SK-MEL-5 (cell line): ENCODE measurements around the gene TEAD1. TPM values are rescaled to one million over a fixed set of nuclear protein-coding genes. Genes with fewer than 3 reads are reported as not detected.

Experiments used
- DNase-seq: peaks from one replicate; pipeline ENCODE4 v3.0.0-alpha.2; 2016; ENCODE audit warnings: low read depth, low spot score
- in situ Hi-C: cut with HindIII; loops from 2 replicates; pipeline ENCODE4 v1.10.0; 2016; ENCODE audit warnings: low sequenced_read_pairs, high pct_unique_total_duplicates, low pct_unique_long_range_greater_than_20kb
- total RNA-seq: library from RNA; depleted of rRNA; stranded (reverse); fragments of >200 nt; shearing (Covaris generic); gene quantifications from 2 replicates; pipeline ENCODE4 v1.2.3, GENCODE V29; 2014

Gene TEAD1
- total RNA-seq, 1 experiment from 2014 or later: 55.0 TPM

DNA sequence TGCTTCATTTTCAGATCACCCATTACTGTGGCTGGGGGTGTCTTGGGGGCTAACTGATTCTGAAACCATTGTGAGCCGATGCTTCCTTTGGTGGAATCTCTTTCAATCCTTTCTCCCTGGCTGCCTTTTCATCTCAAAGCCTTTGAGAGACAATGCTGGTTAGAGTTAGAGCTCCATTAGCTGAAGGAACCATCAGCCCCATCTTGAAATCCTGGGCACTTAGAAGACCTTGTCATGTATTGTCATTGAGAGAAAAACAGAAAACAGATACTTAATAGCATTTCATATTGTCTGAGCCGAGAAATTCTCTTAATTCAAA lies 6.7 kb downstream of the TEAD1 start:
- no peak for DNase-seq
- in situ Hi-C loops: no loop called here

DNA sequence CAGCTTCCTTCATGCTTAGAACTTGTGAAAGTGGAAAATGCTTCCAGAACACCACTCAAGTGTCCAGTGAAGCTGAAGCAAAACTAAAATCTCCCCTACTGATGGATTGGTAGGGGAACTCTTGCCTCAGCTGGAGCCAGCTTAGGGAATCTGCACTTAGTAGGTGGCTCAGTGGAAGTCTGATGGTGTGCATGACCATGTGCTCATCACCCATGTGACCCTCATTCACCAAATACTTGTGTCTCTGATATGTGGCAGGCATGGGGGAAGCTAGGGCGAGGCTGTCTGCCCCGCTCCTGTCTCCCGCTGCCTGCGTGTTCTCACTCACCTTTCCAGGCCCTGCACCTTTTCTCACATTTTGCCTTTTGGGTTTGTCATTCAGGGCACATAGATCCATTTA lies 7.2 kb downstream of the TEAD1 start:
- no peak for DNase-seq
- in situ Hi-C loops: no loop called here

DNA sequence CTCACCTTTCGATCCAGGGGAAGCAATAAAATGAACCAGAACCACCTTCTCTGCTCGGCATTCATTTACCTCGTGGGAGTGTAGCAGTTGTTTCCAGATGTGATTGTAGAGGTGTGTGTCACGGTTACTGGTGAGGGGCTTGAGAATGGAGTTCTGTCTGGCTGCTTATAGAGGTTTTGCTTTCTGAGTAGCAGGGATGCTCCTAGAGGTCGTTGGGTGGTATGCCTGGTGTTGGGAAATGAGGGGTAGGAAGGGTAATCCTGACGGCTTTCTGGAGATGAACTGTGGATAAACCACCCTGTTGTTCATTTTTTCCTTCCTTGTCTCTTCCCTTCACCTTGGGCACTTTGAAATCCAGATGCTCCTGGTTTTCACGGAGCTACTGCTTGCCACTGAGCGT lies 8.1 kb downstream of the TEAD1 start:
- in situ Hi-C loops: no loop called here
- DNase-seq: no peak

DNA sequence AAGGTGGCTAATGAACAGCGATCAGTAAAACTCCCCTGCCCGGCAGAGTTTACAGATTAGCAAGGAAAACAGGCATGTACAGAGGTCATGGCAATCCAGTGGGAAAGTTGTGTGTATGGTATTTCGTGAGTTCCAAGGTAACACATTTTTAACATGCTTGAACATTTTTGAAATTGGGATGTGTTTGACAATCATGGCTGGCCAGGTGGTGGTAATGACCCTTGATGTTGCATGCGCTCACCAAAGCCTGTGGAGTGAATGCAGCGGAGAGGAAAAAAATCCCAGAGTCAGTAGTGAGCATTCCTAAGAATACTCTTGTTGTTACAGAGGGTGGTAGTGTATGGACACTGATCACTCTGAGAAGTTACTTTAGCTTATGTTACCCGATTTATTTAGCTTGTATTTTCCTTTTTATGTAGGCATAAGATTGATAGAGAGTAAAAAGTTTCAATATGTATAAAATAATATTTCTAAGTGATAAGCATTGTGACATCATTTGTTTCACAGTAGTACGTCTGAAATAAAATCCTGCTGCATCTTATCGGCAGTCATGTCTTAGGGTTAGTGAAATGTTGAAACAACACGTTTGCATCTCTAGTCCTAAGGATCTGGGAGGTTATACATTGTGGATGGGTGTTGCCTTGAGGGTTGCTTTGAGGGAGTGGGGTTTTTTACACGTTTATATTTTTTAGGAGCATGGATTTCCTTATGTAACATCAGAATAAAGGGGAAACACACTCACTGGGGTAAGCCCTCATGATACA lies 8.7 kb downstream of the TEAD1 start:
- DNase-seq: no peak
- in situ Hi-C loops: no loop called here

DNA sequence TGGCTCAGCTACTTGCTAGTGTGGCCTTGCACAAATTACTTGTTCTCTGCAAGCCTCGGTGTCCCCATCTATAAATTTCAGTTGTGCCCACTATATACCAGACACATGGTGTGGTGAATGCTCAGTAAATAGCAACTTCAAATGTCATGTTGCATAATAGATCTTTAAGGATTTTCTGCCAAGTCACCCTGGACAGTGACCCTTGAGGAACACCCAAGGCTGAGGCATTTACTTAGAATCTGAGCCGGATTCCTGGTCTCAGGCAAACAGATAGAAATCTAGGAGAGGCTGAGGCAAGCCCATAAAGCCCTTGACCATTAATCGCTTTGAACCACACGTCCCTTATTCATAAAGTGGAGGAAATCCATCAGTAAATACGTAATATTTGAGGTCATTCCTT lies 9.7 kb downstream of the TEAD1 start:
- DNase-seq: no peak
- in situ Hi-C loops: no loop called here

DNA sequence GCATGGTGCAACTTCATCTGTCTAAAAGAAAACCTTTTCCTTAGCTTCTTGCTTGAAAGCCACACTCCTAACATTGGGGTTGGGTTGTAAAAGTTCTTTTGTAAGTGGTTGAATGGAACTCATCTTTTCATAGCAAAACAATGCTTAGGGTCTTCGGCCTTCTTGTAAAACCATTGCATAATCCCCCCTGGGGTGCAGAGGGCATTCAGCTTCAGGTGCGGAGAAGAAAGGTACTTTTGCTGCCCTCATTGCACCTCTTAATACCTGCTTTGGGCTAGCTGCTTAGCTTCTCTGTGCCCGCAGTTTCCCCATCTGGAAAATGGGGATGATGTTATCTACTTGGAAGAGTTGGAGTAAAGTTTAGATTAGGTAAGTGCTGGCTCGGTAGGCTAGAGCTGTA lies 10.1 kb downstream of the TEAD1 start:
- in situ Hi-C loops: no loop called here
- DNase-seq: no peak

DNA sequence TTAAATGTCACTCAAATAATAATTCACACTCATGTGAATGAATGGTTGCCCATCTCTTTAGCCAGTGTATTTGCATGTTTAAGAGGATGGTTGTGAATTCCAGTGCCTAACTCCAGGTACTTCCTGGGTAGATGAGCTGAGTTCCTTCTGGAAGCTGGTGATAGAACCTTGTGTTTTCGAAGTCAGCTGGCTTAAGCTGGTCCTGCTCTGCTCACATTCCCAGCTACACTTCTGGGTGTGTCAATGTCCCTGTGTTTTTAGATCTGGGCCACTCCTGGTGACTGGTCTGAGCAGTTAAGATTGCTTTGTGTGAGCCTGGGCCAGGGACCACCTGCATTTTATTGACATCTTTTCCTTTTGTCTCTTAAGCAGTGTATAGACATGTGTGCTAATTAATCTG lies 10.6 kb downstream of the TEAD1 start:
- in situ Hi-C loops: no loop called here
- DNase-seq: no peak

DNA sequence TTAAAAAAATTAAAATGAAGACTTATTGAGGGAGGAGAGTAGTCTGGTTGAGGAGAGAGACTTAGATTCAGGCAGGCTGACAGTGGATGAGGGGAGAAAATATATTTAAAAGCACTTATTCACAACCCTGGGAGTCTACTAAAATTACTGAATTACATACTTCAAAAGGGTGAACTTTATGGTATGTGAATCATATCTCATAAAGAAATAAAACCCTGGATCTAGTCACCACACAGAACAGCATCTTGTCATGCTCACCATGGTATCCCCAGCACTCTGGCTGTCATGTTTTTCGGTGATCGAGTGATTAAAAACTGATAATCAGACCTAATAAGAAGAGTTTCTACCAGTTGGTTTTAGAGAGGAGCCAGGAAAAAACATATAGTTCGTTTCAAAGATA lies 11.0 kb downstream of the TEAD1 start:
- DNase-seq: no peak
- in situ Hi-C loops: no loop called here

DNA sequence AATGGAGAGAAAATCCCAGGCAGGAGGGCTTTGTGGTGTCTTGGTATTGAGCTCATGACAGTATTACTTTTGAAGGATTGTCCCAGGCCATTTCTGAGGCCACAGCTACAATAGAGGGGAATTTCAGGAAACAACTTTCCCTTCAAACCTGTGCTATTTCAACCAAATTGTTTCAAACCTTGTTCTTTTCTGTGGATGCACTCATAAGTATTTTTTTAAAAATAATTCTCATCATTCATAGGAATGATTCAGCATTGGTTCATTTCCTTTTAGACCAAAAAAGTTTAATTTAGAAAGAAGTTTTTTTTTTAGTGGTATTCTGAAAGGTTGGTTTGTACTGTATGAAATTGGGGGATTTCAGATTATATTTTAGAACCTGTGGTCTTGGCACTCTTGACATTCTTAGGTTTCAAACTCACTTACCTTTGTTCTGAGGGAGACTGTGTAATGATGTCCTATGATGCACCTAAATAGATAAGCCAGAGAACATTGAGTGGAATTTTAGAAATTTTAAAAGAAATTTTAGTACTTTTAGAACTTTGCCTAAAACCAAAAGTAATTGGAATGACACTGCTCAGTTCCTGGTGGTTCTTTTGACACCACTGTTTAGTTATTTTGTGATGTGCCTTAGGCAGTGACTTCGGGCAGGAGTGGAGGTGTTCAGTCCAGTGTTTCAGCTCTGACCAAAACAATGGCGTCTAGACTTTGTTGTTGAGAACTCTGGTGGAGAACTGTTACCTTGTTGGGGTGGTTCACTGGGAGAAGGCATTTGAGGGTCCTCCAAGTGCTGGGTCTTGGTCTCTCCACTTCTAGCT lies 12.2 kb downstream of the TEAD1 start:
- DNase-seq: no peak
- in situ Hi-C loops: no loop called here

DNA sequence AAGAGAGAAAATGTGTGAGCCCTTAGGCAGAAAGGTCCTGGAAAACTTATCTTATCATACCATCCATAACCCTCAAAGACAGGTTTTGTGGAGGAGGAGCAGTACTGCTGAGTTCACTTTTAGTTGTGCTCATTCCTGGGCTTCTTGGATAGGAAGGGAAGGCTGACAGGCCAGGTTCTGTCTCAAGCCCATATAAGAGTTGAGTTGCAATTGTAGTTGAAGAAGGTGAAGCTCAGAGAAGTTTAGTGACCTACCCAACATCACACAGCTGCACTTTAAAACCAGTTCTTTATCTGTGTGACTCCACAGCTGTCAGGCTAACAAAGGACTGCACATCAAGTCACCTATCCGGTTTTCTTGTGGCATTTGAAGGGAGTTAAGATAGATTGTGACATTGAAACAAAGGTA lies 13.0 kb downstream of the TEAD1 start:
- no peak for DNase-seq
- in situ Hi-C loops: no loop called here

DNA sequence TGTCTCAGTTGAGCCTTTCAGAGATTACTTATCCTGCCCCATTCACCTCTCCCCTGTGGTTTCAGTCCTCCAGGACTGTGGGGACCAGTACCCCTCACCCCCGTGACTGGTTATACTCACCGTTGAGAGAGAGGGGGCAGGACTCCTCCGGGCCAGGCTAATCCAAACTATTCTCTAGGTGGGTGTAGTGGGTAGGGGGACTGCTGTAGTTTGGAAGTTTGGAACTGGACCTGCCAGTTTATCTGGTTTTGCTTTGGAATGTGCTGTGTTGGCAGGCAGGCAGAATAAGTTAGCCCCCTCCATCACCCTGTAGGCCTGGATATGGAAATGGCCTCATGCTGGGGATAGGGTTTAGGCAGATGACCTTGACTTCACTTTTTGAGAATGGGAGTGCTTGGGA lies 13.5 kb downstream of the TEAD1 start:
- in situ Hi-C loops: no loop called here

DNA sequence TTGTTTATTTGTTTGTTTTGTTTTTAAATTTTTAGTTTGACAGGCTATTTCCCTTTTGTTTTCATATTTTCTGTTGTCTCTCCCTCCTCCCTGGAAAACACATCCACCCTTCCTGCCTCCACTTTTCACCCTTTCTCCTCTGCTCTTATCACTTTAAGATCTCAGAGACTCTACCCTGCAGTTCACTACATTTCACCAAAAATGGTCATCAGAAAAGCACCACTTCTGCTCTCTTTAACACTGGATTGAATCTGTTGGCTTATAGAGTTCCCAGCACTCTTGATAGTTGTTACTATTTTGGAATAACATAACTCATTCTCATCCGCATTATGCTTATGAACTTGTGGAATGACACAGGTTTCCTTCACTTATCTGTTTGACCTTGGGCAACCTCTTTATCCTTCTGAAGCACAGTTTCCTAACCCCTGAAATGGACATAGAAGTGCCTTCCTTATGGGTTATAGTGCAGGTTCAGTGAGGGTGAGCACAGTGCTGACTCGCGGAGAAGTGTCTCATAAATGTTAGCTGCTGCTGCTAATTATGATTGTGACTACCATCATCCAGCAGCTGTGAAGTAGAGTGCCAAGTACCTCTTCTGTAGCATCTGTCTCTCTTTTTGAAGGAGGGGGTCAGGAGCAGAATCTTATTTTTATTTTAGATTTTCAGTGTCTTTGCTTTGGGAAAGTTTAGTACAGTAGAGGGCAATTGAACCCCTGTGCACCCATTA lies 15.0 kb downstream of the TEAD1 start:
- in situ Hi-C loops: no loop called here
- DNase-seq: no peak

More for the DNA sequence above, 13.5 kb downstream of the TEAD1 start:
- DNase-seq: no peak

DNA sequence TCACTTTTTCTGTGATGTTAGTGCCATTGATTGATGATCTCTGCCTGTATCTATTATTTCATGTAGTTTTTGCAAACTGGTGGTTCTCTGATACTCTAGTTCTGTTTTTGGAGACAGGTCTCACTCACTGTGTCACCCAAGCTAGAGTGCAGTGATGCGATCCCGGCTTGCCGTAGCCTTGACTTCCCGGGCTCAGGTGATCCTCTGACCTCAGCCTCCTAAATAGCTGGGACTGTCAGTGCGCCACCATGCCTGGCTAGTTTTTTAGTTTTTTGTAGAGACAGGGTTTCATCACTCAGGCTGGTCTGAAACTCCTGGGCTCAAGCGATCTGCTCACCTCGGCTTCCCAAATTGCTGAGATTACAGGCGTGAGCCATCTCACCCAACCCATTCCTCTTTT lies 16.4 kb downstream of the TEAD1 start:
- in situ Hi-C loops: no loop called here
- DNase-seq: no peak

DNA sequence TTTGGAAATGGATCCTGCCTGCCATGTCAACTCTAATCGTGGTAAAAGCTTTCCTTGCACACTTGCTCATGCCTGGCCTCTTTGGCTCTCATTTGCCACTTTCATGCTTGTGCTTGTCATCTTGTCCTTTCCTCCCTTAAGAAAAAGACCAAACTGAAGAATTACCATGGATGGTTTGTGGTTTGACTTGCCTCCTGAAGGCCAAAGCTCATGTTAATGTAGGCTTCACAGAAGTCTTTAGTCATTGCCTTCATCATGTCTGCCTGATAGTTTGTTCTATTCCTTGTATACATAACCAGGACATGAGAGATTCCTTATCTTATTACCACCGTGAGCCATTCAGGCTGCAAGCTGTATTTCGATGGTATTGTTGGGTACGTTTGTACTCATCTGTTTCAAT lies 17.3 kb downstream of the TEAD1 start:
- in situ Hi-C loops: no loop called here
- no peak for DNase-seq

DNA sequence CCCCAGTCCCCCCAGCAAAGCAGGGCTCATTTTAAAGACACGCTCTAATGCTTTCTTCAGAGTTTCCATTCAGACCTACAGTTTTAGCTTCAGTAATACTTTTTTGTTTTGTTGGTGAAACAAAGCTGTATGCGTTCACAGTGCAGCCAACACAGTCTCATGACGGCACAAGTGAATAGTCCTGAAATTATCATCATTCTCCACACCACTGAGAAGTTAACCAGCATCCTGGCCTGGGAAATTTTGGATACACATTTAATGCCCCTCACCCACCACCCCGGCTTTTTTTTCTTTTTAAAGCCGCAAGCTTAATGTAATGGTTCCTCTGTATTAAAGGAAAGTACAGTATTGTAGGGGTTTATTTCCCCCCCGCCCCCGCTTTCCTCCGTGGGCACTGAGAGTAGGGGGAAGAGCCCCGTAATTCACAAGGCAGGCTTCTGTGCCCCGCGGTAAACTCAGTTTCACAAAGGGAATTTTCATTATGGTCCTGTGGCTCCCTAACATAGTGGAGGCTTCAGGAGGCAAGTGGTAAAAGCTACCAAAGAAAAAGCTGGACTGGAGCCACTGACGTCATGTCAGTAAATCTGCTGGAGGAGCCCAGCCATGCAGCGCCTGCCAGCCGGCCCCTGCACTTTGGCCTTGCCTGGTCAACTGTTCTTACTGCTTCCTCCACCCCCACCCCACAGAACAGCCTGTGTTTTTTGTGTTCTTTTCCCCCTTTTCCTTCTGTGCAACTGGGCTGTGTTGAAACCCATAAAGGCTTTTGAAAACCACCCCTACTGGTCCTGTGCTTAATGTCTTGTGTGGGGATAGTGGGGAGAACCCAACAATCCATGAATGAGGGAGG lies 18.2 kb downstream of the TEAD1 start:
- in situ Hi-C loops: no loop called here
- peak; percentile 93 for DNase-seq

DNA sequence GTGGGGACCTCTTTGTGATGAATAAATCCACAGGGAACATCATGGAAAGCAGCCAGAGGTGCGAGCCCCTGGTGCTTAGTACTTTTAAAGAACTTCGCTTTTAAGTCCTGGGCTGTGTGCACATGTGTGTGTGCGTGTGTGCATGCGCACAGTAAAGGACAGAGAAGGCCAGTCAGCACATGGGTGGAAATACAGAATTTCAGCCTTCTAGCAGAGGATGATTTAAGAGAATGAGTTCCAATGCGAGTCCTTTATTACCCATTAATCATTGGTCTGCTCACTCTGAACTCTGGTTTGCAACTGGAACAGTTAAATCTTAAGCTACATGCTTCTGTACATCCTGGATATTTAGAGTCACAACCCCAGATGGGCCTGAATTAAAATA lies 18.9 kb downstream of the TEAD1 start:
- in situ Hi-C loops: no loop called here

DNA sequence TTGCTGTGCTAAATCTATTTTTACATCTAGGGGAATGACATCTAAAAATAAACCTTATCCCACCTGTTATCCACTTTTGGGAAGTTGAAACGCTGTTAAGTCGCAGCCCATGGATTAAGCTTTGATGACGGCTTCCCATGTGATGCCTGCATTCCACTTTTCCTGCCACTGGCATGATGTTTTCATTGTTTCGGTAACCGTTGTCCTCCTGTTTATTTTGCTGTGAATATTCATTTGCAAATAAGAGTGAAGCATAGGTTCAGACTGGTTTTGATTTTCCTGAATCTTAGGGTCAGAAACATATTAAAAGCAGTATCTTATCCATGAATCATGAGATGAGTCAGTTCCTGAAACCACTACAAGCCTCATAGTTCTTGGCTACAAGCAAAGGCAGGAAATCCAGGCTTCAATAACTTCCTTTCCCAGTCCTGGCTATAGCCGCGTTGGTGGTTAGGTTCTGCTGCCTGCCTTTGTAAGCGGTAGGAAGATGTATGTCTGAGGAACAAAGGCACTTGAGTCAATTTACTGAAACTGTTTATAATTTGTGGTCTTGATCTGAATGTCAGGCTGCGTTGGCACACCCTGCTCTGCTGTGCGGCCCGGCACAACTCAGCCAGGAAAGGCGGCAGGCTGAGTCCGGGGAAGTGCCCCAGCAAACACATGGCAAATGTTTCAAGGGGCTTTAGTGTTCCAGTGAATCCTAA lies 19.4 kb downstream of the TEAD1 start:
- peak; percentile 91 for DNase-seq
- in situ Hi-C loops: no loop called here

More for the DNA sequence above, 18.9 kb downstream of the TEAD1 start:
- peak; percentile 38 for DNase-seq
